ENCODE data around the gene SLAIN1. TPM values are rescaled to one million over a fixed set of nuclear protein-coding genes. Genes with fewer than 3 reads are reported as not detected.

The SLAIN1 gene
- total RNA-seq, 4 donors from 2014 or later: 1.5 to 33.0 (median 3.8) TPM

DNA sequence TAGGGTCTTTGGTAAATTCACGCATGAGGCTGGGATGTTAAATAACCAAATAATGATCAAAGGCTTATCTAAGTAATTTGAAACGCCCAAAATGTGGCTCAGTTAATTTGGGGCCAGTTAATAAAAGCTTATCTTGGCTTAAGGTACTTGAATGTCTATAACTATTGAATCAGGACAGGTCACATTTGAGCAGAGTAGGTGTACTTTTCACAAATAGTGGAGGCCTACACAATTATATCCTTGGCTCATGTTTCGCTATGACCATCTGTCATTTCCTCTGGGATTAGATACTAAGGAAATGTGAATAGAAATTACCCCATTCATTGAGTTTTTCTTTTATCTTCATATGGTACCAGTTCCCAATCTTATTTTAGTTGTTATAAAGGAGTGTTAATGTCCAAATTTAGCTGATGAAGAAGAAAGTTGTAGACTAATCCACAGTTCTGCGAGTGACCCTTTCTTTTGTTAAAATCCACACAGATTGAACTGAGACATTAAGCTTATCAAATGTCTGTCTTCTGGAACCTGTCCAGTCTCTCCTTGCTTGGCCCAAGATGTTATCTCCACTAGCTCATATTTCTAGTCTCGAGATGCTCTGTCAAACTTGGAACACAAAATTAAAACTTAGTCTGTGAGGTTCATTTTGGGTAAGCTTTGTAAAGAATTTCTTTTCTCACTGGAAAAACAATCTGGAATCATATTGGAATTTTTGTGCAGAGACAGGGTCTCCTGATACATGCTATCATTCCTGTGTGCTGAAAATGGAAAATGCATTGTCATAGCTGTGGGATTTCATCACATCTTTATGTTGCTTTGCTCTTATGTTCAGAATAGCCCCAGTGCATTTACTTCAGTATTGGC is 31.0 kb downstream of the SLAIN1 start:
- no peak overlapping the region for H3K27ac ChIP-seq
- H3K4me3 ChIP-seq: no peak overlapping the region
- no peaks in the 10 kb centered on the region for H3K9me3 ChIP-seq
- H3K36me3 ChIP-seq: no peaks in the 10 kb centered on the region
- DNase-seq: no peak
- no peaks in the 10 kb centered on the region for H3K4me1 ChIP-seq
- no peaks in the 10 kb centered on the region for H3K27me3 ChIP-seq
- no peak for TF ChIP-seq POLR2A (IDR thresholded peaks at IDR 0.05)
- TF ChIP-seq, protein P1, sequence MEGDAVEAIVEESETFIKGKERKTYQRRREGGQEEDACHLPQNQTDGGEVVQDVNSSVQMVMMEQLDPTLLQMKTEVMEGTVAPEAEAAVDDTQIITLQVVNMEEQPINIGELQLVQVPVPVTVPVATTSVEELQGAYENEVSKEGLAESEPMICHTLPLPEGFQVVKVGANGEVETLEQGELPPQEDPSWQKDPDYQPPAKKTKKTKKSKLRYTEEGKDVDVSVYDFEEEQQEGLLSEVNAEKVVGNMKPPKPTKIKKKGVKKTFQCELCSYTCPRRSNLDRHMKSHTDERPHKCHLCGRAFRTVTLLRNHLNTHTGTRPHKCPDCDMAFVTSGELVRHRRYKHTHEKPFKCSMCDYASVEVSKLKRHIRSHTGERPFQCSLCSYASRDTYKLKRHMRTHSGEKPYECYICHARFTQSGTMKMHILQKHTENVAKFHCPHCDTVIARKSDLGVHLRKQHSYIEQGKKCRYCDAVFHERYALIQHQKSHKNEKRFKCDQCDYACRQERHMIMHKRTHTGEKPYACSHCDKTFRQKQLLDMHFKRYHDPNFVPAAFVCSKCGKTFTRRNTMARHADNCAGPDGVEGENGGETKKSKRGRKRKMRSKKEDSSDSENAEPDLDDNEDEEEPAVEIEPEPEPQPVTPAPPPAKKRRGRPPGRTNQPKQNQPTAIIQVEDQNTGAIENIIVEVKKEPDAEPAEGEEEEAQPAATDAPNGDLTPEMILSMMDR (IDR thresholded peaks at IDR 0.05): no peak

DNA sequence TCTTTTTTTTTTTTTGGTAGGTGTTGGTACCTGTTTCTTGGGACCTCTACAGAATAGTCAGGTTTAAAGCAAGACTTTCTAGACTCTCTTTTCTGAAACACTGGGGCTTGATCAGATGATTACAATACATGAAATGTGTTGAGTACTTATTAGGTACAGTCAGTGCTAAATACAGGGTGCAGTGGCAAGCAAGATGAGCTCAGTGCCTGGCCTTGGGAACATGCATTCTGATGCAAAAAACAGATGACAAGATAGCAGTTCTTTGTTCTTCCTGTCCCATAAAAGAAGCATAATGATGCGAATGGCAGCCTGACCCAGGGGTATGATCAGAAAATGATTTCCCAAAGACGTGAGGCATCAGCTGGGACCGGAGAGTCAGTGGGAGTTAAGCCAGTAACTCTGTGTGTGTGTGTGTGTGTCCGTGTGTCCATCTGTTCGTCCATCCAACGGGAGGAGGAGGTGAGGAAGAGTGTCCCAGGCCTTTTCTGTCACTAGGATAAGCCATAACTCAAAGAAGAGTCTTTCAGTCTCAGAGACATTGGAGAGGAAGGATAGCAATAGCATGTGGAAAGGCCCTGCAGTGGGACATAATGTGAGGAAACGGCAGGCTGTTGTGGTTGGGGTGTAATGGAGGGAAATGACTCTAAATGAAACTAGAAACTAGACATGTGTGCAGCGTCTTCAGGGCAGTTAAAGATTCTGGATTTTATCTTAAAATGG is 32.2 kb downstream of the SLAIN1 start:
- Histone ChIP-seq H3K4me3 (no peak overlapping the region), H3K27ac (no peak overlapping the region), H3K9me3 (no peaks in the 10 kb centered on the region), H3K4me1 (no peaks in the 10 kb centered on the region), H3K27me3 (no peaks in the 10 kb centered on the region), H3K36me3 (no peaks in the 10 kb centered on the region)
- DNase-seq: no peak
- TF ChIP-seq, protein P1 (IDR thresholded peaks at IDR 0.05): no peak
- TF ChIP-seq POLR2A (IDR thresholded peaks at IDR 0.05): no peak

DNA sequence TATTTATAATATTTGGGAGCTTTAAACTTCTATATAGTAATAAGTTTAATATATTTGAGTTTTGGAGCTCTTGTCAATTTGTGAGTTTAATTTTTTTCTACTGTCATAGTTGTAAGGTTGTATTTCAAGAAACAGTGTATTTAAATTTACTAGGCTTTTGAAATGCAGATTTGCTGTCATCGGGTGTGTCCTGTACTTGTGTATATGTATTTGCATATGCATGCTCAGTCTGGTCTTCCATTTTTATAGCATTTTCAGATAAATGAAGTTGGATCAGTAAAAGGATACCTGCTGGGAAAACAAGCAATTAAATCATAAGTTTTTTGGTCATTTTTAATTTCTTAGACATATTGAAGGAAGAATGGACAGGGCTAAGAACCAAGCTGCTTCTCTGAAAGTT is 33.1 kb downstream of the SLAIN1 start:
- no peak overlapping the region for H3K27ac ChIP-seq
- no peak for TF ChIP-seq POLR2A (IDR thresholded peaks at IDR 0.05)
- TF ChIP-seq, protein P1 (IDR thresholded peaks at IDR 0.05): no peak
- no peaks in the 10 kb centered on the region for H3K27me3 ChIP-seq
- H3K36me3 ChIP-seq: no peaks in the 10 kb centered on the region
- no peaks in the 10 kb centered on the region for H3K9me3 ChIP-seq
- no peak overlapping the region for H3K4me3 ChIP-seq
- H3K4me1 ChIP-seq: no peaks in the 10 kb centered on the region
- no peak for DNase-seq

DNA sequence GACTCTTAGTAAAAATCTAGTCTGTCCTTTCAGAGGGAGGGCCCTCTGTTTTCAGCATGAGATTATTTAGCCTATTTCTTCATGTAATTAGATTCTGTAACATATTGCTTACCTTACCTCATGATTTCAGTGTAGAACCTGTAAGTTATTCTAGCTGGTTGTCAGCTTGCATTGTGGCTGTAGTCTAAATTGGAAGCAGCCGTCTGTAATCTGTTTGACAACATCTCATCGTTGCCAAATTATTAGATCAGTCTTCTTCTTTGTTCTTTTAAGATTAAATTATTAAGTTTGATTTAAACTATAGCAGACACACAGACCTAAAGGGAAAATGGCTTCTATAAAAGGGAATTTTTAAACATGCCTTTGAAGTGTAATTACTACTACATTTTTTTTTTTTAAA is 34.8 kb downstream of the SLAIN1 start:
- DNase-seq: no peak
- no peaks in the 10 kb centered on the region for H3K4me1 ChIP-seq
- no peaks in the 10 kb centered on the region for H3K9me3 ChIP-seq
- no peaks in the 10 kb centered on the region for H3K27me3 ChIP-seq
- H3K4me3 ChIP-seq: no peak overlapping the region
- no peaks in the 10 kb centered on the region for H3K36me3 ChIP-seq
- TF ChIP-seq POLR2A (IDR thresholded peaks at IDR 0.05): no peak
- no peak overlapping the region for H3K27ac ChIP-seq

DNA sequence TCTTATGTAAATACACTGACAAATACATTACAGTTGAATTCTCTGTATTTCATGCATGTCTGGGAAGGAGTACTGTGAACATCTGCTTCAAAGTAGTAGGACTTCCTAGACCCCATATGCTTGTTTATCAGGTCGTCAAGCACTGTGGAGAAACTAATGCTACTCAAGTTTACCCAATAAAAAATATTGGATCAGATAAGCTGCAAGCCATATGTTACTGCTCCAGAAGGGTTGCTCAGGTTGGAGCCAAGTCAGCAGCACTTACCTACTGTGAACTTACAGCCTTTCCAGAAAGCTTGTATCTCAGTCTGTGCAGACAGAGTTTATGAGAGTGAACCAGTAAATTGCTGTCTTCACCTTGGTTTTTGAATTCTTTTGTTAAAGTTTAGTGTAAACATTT is 36.2 kb downstream of the SLAIN1 start:
- H3K27ac ChIP-seq: no peak overlapping the region
- no peaks in the 10 kb centered on the region for H3K27me3 ChIP-seq
- no peaks in the 10 kb centered on the region for H3K4me1 ChIP-seq
- H3K4me3 ChIP-seq: no peak overlapping the region
- no peak for TF ChIP-seq POLR2A (IDR thresholded peaks at IDR 0.05)
- TF ChIP-seq, protein P1 (IDR thresholded peaks at IDR 0.05): no peak
- no peaks in the 10 kb centered on the region for H3K36me3 ChIP-seq
- no peaks in the 10 kb centered on the region for H3K9me3 ChIP-seq
- DNase-seq: no peak

DNA sequence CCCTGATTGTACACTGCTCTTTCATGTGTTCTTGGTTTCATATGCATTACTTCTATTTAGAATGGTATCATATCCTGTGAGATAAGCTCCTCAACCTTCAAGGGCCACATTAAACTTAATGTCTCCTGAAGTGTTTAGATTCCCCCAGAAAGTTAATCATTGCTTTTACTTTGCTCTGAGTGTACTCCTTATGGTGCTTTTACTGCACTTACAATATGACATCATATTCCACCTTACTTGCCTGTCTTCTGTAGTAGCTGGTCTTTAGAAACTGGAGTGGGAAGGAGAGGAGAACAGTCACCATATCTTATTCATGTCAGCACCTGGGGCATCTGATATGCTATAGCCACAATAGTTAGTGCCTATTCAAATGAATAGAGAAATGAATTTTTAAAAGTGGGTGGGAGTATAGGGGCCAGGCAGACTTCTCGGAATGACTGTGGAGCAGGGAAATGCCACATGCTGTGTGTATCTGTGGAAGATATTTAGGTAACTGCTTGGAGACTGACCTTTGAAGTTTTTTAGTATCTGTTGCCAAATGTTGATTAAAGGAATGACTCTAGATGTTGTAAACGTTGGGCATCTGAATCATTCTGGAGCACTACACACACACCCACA is 40.2 kb downstream of the SLAIN1 start:
- no peaks in the 10 kb centered on the region for H3K36me3 ChIP-seq
- H3K4me1 ChIP-seq: no peaks in the 10 kb centered on the region
- no peaks in the 10 kb centered on the region for H3K27me3 ChIP-seq
- H3K4me3 ChIP-seq: no peak overlapping the region
- DNase-seq: no peak
- no peaks in the 10 kb centered on the region for H3K9me3 ChIP-seq
- TF ChIP-seq, protein P1 (IDR thresholded peaks at IDR 0.05): no peak
- TF ChIP-seq POLR2A (IDR thresholded peaks at IDR 0.05): no peak
- H3K27ac ChIP-seq: no peak overlapping the region

Data from Peyer's patch (tissue), 4 donors.